GM19463 (cell line): ENCODE results near the gene NLRP6.

ENCODE experiments used
- ATAC-seq: cut with Tn5 transposase; IDR thresholded peaks from one replicate; pipeline ENCODE4 v1.9.1; 2021; ENCODE audit warnings: mild to moderate bottlenecking, moderate library complexity; ENCODE audit not compliant: unreplicated experiment

Gene NLRP6

DNA sequence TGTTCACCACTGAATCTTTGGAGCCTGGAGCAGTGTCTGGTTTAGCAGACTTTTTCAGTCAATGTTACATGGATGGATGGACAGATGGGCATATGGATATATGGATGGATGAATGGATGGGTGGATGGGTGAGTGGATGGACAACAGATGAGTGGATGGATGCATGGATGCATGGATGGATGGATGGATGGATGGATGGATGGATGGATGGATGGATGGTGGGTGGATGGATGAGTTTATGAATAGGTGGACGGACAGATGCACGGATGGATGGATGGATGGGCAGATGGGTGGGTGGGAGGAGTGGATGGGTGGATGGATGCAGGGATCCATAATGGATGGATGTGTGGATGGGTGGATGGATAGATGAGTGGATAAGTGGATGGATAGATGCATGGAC lies 22.4 kb upstream of the NLRP6 start:
- ATAC-seq = no peak

DNA sequence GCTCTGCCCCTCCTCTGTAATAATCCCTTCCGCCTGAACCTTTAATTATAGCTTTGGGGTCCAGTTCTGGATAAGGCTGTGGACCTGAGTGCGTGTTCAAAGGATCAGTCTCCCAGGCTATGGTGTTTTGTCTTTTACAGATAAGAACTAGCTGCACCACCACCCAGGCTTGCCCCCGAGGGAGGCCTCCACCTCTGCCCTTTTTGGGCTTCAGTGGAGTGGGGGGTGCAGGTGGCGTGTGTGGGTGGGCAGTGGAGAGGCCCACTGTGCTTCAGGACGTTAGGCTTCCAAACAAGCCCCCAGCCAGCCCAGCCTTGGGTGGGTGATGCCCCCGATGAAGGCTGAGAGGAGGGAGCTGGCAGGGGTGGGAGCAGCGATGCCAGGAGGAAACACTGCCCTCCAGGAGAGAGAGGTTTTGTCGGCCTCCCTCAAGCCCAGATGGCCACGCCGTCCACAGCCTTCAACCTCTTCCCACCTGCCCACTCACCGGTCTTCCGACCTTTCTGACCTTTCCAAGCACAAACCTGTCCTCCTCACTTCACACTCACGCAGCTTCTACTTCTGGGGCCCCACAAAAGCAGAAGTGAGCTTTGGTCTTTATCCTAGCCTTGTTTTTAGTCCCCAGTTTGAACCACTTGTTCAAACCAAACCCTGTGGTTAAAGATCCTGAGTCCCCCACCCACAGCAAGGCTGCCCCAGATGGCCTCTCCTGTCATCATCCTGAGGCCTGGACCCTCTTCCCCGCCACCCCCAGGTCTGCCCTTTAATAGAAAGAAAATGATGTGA lies 21.1 kb upstream of the NLRP6 start:
- no peak for ATAC-seq

DNA sequence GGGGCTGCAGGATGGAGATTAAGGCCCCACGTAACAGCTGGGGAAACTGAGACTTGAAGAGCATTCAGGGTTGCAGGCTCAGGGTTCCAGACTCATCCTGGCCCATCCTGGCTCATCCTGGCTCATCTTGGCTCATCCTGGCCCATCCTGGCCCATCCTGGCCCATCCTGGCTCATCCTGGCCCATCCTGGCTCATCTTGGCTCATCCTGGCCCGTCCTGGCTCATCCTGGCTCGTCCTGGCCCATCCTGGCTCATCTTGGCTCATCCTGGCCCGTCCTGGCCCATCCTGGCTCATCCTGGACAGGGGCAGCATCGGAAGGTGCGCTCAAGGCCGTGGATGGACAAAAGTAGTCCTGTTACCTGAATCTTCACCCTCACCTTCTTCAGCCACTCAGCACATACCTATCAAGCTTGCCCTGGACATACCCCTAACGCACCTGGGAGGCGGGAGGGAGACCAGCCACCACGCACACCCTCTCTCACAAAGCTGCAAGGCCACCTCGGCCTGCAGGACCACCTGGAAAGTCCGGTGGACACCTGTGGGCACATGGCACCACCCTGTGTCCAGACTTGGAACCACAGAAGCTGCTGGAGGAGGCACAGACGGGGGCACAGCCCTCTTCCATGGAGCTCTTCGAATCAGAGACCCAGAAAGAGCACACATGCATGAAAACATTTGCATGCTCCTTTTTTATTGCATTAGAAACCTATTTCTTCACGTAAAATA lies 20.3 kb upstream of the NLRP6 start:
- no peak for ATAC-seq

DNA sequence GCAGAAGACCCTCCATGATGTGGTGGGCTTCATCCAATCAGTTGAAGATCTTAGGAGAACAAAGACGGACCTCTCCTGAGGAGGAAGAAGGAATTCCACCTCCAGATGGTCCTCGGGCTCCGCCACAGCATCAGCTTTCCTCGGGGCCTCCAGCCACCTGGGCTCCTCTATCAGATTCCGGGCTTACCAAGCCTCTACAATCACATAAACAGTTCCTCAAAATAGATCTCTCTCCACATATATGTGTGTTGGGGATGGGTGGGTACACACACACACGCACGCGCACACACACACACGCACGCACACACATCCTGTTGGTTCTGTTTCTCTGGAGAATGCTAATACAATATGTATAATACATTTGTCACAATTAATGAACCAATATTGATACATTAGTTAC lies 18.8 kb upstream of the NLRP6 start:
- no peak for ATAC-seq

DNA sequence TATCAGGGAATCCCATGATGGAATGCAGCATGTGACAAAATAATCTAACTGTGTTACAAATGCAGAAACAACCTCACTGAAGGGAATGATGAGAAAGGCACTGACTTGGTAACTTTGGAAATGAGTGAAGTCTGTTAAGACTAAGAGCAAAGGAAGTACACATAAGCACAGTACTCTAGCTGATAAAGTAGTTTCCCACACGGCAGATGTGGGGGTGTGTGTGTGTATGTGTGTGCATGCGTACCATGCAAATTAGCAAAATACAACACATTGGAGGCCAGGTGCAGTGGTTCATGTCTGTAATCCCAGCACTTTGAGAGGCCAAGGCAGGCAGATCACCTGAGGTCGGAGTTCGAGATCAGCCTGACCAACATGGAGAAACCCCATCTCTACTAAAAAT lies 16.6 kb upstream of the NLRP6 start:
- ATAC-seq = no peak

DNA sequence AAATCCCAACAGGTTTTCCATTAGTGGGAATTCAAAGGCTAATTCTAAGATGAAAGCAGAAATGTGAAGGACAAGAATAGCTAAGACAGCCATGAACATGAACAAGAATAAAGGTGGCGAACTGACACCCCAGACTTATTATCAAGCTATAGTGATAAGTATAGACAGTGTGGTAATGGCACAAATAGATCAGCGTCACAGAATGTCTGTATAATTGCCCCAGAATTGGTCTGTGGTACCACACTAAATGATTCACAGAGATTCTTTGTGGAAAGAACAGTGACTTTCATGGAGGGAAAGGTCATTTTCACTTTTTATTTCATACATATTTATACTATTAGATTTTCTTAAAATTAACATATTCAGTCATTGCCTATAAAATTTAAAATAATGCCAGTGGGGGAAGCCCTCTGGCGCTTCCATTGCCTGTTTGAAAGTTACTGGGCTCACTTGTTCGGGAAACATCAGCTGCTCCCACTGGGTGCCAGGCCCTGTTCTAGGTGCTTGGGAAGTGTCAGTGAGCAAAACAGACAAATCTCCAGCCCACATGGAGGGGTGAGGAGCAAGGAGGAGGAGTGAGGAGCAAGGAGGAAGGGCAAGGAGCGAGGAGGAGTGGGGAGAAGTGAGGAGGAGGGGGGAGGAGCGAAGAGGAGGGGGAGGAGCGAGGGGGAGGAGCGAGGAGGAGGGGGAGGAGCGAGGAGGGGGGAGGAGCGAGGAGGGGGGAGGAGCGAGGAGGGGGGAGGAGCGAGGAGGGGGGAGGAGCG lies 11.3 kb upstream of the NLRP6 start:
- no peak for ATAC-seq

DNA sequence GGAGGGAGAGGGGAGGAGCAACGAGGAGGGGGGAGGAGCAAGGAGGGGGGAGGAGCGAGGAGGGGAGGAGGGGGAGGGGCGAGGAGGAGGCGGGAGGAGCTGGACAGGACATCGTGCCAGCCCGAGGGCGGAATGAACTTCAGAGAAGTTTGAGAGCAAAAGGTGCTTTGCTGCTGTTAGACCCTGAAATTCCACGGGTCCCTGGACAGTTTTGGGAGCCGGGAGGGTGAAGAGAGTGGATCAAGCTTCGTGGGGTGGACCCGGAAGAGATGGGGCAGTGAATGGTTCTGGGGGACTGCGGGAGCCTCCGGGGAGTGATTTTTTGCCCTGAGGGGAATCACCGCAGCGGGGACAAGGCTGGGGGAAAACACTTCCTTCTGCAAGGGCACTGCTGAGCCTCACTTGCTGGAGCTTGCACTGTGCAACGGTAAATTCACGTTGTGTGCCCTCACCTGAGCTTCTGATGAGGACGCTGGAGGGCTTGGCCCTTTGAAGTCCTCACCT lies 10.7 kb upstream of the NLRP6 start:
- ATAC-seq = no peak

DNA sequence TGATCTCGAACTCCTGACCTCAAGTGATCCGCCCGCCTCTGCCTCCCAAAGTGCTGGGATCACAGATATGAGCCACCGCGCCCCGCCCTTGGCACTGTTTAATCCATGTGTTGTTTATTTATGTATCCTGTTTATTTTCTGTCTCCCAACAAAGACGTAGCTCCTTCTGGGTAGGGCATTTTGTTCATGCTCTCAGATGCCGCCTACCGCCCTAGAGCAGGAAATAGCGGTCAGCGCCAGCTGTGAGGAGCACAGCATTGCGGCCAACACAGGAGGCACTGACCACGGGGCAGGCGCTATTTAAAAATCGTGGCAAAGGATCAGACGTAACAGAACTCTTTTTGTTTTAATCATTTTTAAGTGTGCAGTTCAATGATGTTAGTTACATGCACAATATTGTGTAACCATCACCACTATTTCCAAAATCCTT lies 9.5 kb upstream of the NLRP6 start:
- peak; percentile 50 for ATAC-seq

DNA sequence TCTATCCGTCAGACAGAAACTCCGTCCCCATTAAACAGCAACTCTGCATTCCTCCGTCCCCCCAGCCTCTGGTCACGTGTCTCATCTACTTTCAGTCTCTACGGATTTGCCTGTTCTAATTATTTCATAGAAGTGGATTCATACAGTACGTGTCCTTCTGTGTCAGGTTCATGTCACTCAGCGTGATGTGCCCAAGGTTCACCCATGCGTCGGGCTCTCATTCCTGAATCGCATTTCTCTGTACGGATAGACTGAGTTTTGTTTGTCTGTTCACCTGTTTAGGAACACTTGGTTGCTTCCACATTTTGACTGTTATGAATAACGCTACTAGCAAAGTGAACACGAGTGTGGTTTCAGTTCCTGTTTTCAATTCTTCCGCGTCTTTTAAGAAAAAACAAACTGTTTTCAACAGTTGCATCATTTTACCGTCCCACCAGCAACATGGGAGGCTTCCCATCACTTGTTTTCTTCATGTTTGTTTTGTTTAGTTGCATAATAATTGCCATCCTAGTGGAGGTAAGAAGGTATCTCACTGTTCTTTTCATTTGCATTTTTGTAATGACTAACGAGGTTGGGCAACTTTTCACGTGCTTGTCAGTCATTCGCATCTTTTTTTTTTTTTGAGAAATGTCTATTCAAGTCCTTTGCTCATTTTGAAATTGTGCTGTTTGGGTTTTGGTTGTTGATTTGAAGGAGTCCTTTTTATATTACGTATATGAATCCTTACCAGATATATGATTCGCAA lies 8.9 kb upstream of the NLRP6 start:
- ATAC-seq = peak; percentile 74

DNA sequence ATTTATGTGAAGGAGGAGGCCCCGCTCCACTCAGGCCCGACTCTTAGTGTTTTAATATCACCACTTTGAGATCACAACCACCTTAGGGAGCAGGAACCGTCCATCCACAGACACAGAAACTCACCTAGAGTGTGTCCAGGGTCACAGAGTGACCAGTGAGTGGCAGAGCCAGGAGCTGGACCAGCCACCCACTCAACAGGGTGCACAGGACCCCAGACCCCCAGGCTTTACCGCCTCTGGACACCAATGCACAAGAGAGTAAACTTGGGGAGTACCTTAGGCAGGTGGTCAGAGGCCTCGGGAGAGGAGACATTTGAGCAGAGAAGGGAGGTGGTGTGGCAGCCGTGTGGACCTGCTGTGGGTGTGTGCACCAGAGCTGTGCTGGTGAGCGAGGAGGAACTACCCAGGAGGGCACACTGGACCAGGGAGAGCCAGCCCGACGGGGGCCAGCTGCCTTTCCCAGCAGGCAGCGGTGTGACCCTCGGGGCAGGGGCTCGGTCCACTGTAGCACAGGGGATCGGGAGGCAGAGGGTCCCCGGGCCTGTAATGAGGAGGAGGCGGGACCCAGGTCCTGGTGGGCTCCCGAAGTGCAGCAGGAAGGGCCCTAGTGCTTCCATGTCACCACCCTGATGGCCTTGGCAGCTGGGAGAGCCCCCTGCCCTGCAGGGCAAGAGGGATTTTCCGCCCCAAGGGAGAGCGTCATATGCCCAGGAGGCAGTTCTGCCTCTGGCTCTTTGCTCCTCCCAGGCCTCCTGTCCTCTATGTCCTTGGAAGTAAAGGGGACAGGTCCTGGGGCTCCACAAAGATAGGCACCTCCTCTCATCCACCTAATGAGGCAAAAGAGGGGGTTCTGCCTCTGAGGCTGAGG lies 7.5 kb upstream of the NLRP6 start:
- ATAC-seq = no peak

DNA sequence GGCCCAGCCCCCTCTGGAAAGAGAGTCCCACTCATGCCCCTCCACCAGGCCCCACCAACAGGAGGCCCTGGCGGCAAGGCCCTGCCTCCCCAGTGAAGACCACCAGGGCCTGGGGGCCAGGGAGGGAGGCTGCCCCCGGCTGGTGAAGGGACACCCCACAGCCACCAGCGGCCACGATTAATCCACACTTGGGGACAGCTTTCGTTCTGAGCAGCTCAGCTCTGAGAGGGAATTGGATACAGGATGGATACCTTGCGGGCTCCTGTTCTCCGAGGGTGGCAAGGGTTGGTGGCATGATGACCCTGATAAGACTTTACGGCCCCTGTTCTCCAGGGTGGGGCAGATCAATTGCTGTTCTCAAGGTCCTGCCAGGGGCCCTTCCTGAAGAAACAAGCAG lies 6.9 kb upstream of the NLRP6 start:
- no peak for ATAC-seq

DNA sequence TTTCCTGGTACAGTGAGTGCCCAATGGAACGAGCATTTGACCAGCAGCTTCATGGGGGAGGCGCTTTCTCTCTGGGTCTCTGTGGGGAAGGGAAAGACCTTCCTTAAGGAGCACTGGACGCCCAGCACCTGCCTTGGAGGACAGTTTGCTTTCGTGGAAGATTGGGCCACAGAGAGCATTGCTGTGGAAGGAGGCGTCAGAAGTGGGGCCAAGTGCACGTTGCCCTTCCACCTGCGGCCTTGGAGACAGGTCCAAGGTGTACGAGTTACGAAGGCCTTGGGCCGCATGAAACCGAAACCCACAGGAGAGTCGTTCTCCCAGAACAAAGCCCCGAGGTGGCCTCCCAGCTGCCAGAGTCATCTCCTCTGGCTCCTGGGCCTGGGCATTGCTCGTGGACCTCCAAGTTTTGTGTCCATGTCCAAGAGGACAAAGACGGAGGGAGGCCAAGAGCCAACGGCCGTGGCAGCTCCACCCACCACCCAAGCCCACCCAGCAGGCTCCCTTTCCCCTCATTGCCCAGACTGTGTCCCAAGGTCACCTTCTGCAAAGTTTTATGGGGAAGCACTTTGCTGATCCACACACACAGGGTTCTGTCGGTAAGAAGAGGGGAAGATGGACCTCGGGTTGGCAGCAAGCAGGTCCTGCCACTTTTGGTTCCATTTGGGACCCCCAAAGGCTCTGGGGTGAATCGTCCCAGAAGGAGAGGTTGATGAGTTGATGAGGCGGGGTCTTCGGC lies 5.8 kb upstream of the NLRP6 start:
- ATAC-seq = no peak

DNA sequence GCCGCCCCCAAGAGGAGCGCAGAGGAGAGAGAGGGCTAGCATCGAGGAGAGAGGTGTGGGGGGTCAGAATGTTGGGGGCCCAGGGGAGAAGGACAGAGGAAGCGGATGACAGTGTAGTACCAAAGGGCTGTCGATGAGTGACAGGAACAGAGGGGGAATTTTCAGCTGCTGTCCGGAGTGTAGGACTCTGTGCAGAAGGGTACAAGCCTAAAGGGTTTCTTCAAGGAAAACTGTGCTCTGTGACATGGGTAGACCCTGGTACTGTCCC lies 5.3 kb upstream of the NLRP6 start:
- no peak for ATAC-seq

DNA sequence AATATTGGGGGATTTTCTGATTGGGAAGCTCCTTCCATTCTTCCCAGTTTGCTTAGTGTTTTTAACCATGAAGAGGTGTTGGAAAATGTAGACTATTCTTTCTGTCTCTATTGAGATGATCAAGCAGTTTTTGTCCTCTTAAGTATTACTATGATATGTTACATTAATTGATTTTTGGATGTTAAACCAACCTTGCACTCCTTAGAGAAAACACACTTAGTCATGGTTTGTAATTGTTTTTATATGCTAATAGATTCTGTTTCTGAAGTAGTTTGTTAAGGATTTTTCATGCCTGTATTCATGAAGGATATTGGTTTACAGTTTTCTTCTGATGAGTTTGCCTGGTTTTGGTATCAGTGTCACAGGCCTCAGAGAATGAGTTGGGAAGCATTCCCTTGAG lies 2.0 kb upstream of the NLRP6 start:
- ATAC-seq = no peak

DNA sequence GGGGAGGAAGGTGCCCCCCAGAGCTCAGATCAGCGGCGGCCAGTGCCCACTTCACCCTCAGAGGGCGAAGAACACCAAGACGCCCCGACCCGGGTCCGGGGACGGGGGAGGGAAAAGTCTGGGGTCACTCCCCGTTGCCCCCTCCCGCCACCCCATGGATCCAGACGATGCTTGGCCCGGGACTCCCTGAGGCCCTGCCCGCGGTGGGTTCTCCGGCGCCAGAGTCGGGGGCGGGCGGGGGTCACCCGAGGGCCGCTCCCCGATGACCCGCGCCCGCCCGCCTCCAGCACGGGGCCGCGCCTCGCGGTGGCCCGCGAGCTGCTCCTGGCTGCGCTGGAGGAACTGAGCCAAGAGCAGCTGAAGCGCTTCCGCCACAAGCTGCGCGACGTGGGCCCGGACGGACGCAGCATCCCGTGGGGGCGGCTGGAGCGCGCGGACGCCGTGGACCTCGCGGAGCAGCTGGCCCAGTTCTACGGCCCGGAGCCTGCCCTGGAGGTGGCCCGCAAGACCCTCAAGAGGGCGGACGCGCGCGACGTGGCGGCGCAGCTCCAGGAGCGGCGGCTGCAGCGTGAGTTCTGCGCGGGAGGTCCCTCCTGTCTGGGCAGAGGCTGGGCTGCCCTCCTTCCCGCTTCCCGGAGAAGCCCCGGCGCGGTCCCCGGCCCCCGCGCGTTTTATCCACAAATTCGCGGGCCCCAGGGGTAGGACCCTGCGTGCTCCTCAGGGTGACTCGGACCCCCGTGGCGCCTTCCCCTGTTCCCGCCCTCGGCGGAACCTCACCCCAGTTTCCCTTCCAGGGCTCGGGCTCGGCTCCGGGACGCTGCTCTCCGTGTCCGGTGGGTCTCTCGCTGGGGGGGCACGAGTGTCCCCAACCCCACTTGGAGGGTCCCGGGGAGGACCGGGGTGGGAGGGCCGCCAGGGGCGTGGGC lies 1.1 kb downstream of the NLRP6 start:
- no peak for ATAC-seq

DNA sequence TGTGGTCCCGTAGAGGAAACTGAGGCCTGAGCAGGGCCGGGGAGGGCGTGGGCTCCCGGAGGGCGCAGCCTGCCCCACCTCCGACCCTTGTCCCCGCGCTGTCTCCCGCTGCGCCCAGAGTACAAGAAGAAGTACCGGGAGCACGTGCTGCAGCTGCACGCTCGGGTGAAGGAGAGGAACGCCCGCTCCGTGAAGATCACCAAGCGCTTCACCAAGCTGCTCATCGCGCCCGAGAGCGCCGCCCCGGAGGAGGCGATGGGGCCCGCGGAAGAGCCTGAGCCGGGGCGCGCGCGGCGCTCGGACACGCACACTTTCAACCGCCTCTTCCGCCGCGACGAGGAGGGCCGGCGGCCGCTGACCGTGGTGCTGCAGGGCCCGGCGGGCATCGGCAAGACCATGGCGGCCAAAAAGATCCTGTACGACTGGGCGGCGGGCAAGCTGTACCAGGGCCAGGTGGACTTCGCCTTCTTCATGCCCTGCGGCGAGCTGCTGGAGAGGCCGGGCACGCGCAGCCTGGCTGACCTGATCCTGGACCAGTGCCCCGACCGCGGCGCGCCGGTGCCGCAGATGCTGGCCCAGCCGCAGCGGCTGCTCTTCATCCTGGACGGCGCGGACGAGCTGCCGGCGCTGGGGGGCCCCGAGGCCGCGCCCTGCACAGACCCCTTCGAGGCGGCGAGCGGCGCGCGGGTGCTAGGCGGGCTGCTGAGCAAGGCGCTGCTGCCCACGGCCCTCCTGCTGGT lies 1.9 kb downstream of the NLRP6 start:
- no peak for ATAC-seq

DNA sequence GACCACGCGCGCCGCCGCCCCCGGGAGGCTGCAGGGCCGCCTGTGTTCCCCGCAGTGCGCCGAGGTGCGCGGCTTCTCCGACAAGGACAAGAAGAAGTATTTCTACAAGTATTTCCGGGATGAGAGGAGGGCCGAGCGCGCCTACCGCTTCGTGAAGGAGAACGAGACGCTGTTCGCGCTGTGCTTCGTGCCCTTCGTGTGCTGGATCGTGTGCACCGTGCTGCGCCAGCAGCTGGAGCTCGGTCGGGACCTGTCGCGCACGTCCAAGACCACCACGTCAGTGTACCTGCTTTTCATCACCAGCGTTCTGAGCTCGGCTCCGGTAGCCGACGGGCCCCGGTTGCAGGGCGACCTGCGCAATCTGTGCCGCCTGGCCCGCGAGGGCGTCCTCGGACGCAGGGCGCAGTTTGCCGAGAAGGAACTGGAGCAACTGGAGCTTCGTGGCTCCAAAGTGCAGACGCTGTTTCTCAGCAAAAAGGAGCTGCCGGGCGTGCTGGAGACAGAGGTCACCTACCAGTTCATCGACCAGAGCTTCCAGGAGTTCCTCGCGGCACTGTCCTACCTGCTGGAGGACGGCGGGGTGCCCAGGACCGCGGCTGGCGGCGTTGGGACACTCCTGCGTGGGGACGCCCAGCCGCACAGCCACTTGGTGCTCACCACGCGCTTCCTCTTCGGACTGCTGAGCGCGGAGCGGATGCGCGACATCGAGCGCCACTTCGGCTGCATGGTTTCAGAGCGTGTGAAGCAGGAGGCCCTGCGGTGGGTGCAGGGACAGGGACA lies 2.7 kb downstream of the NLRP6 start:
- no peak for ATAC-seq
